Head of caudate nucleus (tissue), 42 donors: ENCODE data around the gene NHS.

Experiments
- DNase-seq, 42 donors: peaks; one replicate each; pipeline versions ENCODE4 v3.0.0 to v3.0.0-alpha.2; 2020 to 2021; ENCODE audit warnings: mixed read lengths in 7 of 42
- intact Hi-C: fragments of 100-400 bp; cut with DNase I; formaldehyde crosslinking; loops from one replicate; pipeline ENCODE4 v1.15.0; 2022

Gene NHS

DNA sequence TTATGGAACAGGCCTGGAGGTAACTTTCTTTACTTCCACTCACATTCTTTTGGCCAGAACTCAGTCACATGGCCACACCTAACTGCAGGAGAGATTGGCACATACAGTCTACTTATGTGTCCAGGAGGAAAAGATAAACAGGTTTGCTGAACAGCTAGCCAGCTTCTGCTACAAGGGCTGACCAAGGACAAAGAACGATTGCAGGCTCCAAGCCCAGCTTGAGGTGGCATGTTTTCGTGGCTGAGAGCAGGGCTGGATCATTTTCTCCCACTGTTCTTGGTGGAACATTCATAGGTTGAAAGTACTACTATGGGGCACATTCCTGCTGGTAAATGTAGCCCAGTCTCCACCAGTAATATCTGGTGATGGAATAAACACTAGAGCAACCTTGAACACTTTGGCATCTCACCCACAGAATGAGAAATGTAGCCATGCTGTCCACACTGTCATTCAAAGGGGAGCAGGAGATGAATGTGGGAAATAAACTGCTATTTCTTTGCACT lies 28.2 kb downstream of the NHS start:
- intact Hi-C loops: no loop called here
- DNase-seq: no peak

- intact Hi-C loops: no loop called here
- no peak for DNase-seq
Observed at GRCh38 chrX:17403972-17404371, 29.0 kb downstream of the NHS start.

GRCh38 chrX:17405225-17405969 lies 30.4 kb downstream of the NHS start:
- intact Hi-C loops: no loop called here
- DNase-seq: no peak

- intact Hi-C loops: no loop called here
- no peak for DNase-seq
Observed at GRCh38 chrX:17409566-17410290, 34.7 kb downstream of the NHS start.

- no peak for DNase-seq
- intact Hi-C loops: no loop called here
Observed at GRCh38 chrX:17410651-17411050, 35.7 kb downstream of the NHS start.

GRCh38 chrX:17411205-17411604 lies 36.2 kb downstream of the NHS start:
- intact Hi-C loops: no loop called here
- no peak for DNase-seq

DNA sequence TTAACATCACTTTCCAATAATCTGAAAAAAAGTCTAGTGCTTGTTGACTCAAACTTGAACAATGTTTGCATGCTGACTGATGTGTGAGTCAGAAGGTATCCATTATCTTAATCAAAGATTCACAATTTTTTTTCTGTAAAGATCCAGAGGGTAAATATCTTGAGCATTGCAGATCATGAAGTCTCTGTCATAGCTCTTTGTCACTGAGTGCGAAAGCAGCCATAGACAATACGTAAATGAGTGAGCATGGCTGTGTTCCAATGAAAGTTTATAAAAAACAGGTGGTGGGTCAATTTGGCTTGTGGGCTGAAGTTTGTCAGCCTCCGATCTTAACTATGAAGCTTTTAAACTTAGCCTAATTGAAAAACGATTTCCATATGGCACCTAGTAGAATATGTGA lies 37.7 kb downstream of the NHS start:
- DNase-seq: no peak

DNA sequence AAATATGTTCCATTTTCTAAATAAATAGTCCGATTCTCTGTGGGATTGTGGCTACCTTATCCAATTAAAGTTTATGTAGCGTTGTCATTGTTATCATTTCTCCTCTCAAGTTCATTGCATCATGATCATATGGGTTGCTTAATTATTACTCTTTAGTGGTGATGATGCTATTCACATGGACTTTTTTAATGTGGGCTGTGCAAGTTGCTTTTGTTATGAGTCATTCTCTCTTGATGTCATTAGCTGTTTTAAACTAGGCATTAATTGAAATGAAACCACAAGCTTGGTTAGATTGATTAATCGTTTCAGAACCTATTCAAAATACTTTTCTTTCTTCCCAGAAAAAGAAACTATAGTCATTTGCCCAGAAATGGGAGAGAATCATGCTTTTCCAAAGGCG lies 38.2 kb downstream of the NHS start:
- intact Hi-C loops: no loop called here

More for the DNA sequence above, 37.7 kb downstream of the NHS start:
- intact Hi-C loops: no loop called here

DNA sequence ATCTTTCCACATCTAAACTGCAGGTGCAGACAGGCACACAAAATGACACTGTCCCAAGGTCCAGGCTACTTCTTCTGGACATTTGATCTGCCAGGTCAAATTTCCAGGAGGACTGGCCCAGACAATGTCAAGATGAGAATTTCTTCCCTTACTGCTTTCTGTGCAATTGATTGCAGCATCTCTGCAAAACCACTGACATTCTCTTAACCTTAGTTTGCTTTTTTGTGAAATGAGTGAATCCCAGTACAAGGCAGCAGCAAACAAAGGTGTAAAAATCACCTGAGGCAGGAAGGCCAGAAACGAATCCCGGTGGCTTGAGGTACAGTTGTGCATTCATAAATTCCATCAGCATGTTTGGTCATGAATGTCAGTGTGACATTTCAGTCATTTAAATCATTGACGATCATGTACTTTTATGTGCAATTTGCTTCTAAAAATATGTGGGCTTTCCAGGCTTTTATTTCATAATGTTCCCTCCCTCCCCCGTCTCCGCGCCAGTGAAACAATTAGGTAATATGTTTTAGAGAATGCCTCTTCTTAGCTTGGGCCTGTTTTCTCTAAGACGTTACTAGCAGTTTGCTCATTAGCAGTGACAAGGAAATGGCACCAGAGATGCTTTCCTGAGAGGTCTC lies 39.1 kb downstream of the NHS start:
- DNase-seq: peak in 31 of 42 donors; percentile 1 to 57 (median 15)
- intact Hi-C loops: no loop called here

More for the DNA sequence above, 38.2 kb downstream of the NHS start:
- no peak for DNase-seq

GRCh38 chrX:17414839-17415238 lies 39.8 kb downstream of the NHS start:
- intact Hi-C loops: no loop called here
- peak in 35 of 42 donors; percentile 3 to 47 (median 16) for DNase-seq

DNA sequence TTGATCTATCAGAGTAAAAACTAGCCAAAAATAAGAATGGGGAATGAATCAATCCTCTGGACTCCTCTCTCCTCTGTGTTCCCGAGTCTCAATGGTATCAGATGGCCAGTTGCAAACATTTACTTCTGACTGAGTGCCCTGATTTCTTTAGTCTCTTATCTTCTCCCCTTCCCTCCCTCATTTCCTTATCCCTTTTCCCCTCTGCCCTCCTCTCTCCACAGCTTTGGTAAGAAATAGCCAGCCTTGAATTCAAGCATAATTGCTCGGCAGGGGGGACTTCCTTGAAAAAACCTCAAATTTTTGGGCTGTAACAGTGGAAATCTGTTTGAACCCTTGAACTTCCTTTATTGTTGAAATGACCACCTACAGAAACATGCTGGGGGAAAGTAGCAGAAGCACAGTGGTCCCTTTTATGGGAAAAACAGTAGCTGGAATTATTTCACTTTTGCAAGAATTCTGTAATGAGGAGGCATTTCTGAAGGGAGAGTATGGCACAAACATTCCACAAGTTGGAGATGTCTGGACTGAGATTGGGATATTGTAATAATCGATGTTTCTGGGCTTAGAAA lies 40.3 kb downstream of the NHS start:
- DNase-seq: no peak
- intact Hi-C loops: no loop called here

- no peak for DNase-seq
- intact Hi-C loops: no loop called here
Observed at GRCh38 chrX:17417372-17417771, 42.4 kb downstream of the NHS start.

- no peak for DNase-seq
- intact Hi-C loops: no loop called here
Observed at GRCh38 chrX:17425136-17425535, 50.1 kb downstream of the NHS start.

DNA sequence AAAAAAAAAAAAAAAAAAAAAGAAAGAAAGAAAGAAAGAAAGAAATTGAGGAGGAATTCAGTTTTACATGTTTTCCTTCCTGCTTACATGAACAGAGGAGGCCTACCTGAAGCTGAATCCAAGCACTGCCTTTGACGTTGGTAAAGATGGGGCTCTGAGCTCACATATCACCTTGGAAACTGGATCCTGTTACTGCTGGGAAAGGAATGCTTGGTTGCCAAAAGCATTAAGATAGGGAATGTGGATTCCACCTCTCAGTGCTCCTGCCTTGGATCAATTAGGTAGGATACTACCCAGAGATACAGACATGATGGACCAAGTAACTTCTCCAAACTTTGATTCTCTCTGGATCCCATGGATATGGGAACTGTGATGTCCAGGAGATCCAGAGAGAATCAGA lies 50.6 kb downstream of the NHS start:
- intact Hi-C loops: no loop called here
- DNase-seq: no peak

GRCh38 chrX:17431171-17431570 lies 56.2 kb downstream of the NHS start:
- no peak for DNase-seq
- intact Hi-C loops: no loop called here

GRCh38 chrX:17432158-17432557 lies 57.2 kb downstream of the NHS start:
- intact Hi-C loops: no loop called here

DNA sequence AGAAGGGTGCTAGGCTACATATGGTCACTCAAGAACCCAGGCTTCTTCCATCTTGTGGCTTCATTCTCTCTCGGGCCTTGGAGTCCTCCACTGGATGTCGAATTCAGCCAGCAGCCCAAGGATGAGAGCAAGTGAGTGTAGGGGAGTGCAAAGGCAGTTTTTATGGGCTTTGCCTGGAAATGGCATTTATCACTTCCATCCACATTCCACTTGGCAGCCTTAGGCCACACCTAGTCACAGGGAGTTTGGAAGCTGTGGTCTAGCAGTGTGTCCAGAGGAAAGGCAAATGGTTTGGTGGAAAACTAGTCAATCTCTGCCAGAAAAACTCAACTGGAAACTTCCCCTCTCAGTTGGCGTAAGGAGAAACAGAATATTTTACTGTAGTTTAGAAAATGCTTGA lies 59.0 kb downstream of the NHS start:
- DNase-seq: no peak
- intact Hi-C loops: no loop called here

More at GRCh38 chrX:17432158-17432557, 57.2 kb downstream of the NHS start:
- no peak for DNase-seq

DNA sequence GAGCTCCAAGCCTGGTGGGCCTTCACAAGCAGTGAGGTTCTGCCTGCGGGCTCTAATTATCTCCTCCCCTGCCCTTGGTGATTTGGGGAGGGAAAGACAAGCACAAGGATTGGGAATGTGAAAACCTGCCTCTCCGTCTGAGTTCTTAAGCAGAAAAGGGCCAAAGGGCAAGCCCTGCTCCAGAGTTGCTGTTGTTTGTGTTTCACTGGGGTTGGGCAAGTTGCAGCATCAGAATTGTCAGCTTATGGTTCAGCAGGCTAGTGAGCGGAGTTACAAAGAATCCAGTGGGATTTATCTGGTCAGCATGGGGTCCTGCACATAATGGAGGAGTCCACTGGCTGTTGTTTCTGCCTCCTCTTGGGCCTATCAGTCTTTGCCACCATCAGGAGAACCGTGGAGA lies 60.5 kb downstream of the NHS start:
- no peak for DNase-seq
- intact Hi-C loops: no loop called here

GRCh38 chrX:17438221-17438620 lies 63.2 kb downstream of the NHS start:
- DNase-seq: no peak
- intact Hi-C loops: no loop called here

DNA sequence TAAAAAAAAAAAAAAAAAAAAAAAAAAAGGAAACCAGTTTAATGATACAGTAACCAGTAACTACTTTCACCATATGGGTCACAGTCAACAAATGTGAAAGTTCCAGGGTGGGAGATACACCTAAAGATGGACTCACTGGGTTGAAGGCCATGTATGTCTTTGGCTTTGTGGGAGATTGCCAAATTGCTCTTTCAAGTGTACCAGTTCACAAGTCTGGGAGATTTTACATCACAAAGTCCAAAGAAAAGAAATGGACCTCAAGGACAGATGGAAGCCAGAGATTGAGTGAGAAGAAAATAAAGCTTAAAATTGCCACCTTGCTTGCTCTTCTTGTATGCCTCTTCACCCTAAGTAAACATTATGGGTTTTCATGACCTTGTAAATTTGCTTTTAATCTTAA lies 65.3 kb downstream of the NHS start:
- DNase-seq: no peak
- intact Hi-C loops: no loop called here
